GM19099 (cell line): ENCODE measurements around the gene RYR3.

ENCODE experiments used
- POLR2A ChIP-seq: IDR thresholded peaks from 3 replicates; pipeline ENCODE4 v1.6.1; 2011; ENCODE audit warnings: low read depth; ENCODE audit not compliant: insufficient read length; ENCODE audit errors: extremely low read depth

The RYR3 gene

GRCh38 chr15:33490703-33491102 is 179.9 kb downstream of the RYR3 start:
- no peak for TF ChIP-seq POLR2A

- TF ChIP-seq POLR2A: no peak
Observed at GRCh38 chr15:33492434-33493052, 181.8 kb downstream of the RYR3 start.

- TF ChIP-seq POLR2A: no peak
Observed at GRCh38 chr15:33494306-33494705, 183.5 kb downstream of the RYR3 start.

- TF ChIP-seq POLR2A: no peak
Observed at GRCh38 chr15:33500432-33501195, 189.8 kb downstream of the RYR3 start.

GRCh38 chr15:33503681-33504080 is 192.9 kb downstream of the RYR3 start:
- no peak for TF ChIP-seq POLR2A

- no peak for TF ChIP-seq POLR2A
Observed at GRCh38 chr15:33506781-33507296, 196.1 kb downstream of the RYR3 start.

GRCh38 chr15:33508703-33509102 is 197.9 kb downstream of the RYR3 start:
- no peak for TF ChIP-seq POLR2A

GRCh38 chr15:33515121-33515520 is 204.4 kb downstream of the RYR3 start:
- TF ChIP-seq POLR2A: no peak

- no peak for TF ChIP-seq POLR2A
Observed at GRCh38 chr15:33516563-33516962, 205.8 kb downstream of the RYR3 start.

GRCh38 chr15:33517944-33518343 is 207.2 kb downstream of the RYR3 start:
- TF ChIP-seq POLR2A: no peak

GRCh38 chr15:33518421-33518820 is 207.7 kb downstream of the RYR3 start:
- no peak for TF ChIP-seq POLR2A

- no peak for TF ChIP-seq POLR2A
Observed at GRCh38 chr15:33524274-33524673, 213.5 kb downstream of the RYR3 start.

GRCh38 chr15:33526532-33526931 is 215.8 kb downstream of the RYR3 start:
- TF ChIP-seq POLR2A: no peak

- TF ChIP-seq POLR2A: no peak
Observed at GRCh38 chr15:33533197-33533596, 222.4 kb downstream of the RYR3 start.

GRCh38 chr15:33534642-33535041 is 223.9 kb downstream of the RYR3 start:
- TF ChIP-seq POLR2A: no peak

- no peak for TF ChIP-seq POLR2A
Observed at GRCh38 chr15:33535135-33535534, 224.4 kb downstream of the RYR3 start.
